IMR-90 (cell line): Measurements from ENCODE around the gene IL4. TPM values are rescaled to one million over a fixed set of nuclear protein-coding genes. Genes with fewer than 3 reads are reported as not detected.

Experiments used
- ATAC-seq: fragments of 200-7000 bp; cut with Tn5 transposase; 2 replicates; pipeline ENCODE4 v1.9.1; 2020; ENCODE audit warnings: low read depth, mild to moderate bottlenecking, moderate library complexity
- BruUV-seq: library from RNA; stranded (reverse); fragments of 400-500 nt; replicated peaks from 2 replicates; lab custom pipeline; 2021; lab: Mats Ljungman, UMichigan
- CTCF ChIA-PET: fragments of 300-600 bp; formaldehyde crosslinking; extraction: SDS; loops from one replicate; lab custom pipeline; 2021; ENCODE audit warnings: antibody characterized with exemption; lab: Yijun Ruan, JAX
- POLR2A ChIA-PET: fragments of 300-600 bp; sonication (Branson Sonifier 250); formaldehyde crosslinking; loops from one replicate; lab custom pipeline; 2022; ENCODE audit warnings: antibody characterized with exemption; ENCODE audit not compliant: unreplicated experiment; lab: Charles Lee
- DNase-seq: peaks from one replicate; pipeline ENCODE4 v3.0.0; 2013
- H2AFZ ChIP-seq: replicated peaks from 2 replicates; pipeline ENCODE3; 2013; ENCODE audit warnings: low read length, mild to moderate bottlenecking; ENCODE audit not compliant: poor library complexity
- H2AK5ac ChIP-seq: 2 replicates; pipeline ENCODE4 v1.6.1; 2013; ENCODE audit warnings: low read depth, low read length, inconsistent platforms
- H2AK9ac ChIP-seq: replicated peaks from 2 replicates; pipeline ENCODE3; 2013; ENCODE audit warnings: mild to moderate bottlenecking, low read depth, low read length, moderate library complexity; ENCODE audit not compliant: poor library complexity
- H2BK120ac ChIP-seq: 2 replicates; pipeline ENCODE4 v1.6.1; 2013; ENCODE audit warnings: low read depth, low read length, inconsistent platforms
- H2BK15ac ChIP-seq: 3 replicates; pipeline ENCODE4 v1.6.1; 2013; ENCODE audit warnings: low read depth, low read length, inconsistent platforms
- H2BK20ac ChIP-seq: 2 replicates; pipeline ENCODE4 v1.6.1; 2013; ENCODE audit warnings: low read depth, mild to moderate bottlenecking, inconsistent platforms, low read length, moderate library complexity
- H2BK5ac ChIP-seq: 2 replicates; pipeline ENCODE4 v1.6.1; 2013; ENCODE audit warnings: mild to moderate bottlenecking, low read depth, low read length, inconsistent platforms; ENCODE audit not compliant: poor library complexity, severe bottlenecking
- H3K14ac ChIP-seq: replicated peaks from 2 replicates; pipeline ENCODE4 v1.6.1; 2013; ENCODE audit warnings: low read depth, low read length, inconsistent platforms
- H3K18ac ChIP-seq: 2 replicates; pipeline ENCODE4 v1.6.1; 2013; ENCODE audit warnings: low read depth, low read length, control low read depth
- H3K23ac ChIP-seq: 2 replicates; pipeline ENCODE4 v1.6.1; 2013; ENCODE audit warnings: low read depth, low read length, inconsistent platforms
- H3K27ac ChIP-seq: 2 replicates; pipeline ENCODE4 v1.5.1; 2013; ENCODE audit warnings: mild to moderate bottlenecking, control low read depth, low read length; ENCODE audit not compliant: insufficient read depth
- H3K27me3 ChIP-seq: 2 replicates; pipeline ENCODE4 v1.6.1; 2013; ENCODE audit warnings: low read length; ENCODE audit not compliant: control insufficient read depth, insufficient read depth
- H3K36me3 ChIP-seq: 2 replicates; pipeline ENCODE4 v1.6.1; 2013; ENCODE audit warnings: low read length, mixed read lengths; ENCODE audit not compliant: control insufficient read depth, insufficient read depth
- H3K4ac ChIP-seq: 2 replicates; pipeline ENCODE4 v1.6.1; 2013; ENCODE audit warnings: low read depth, low read length, inconsistent platforms
- H3K4me1 ChIP-seq: 2 replicates; pipeline ENCODE4 v1.6.1; 2013; ENCODE audit warnings: low read length, mixed read lengths; ENCODE audit not compliant: control insufficient read depth, insufficient read depth
- H3K4me2 ChIP-seq: 2 replicates; pipeline ENCODE4 v1.6.1; 2013; ENCODE audit warnings: low read depth, mild to moderate bottlenecking, control low read depth, low read length, moderate library complexity
- H3K4me3 ChIP-seq: 2 replicates; pipeline ENCODE4 v1.5.1; 2013; ENCODE audit warnings: low read depth, mild to moderate bottlenecking, control low read depth, low read length, moderate library complexity; ENCODE audit not compliant: insufficient read depth
- H3K56ac ChIP-seq: 2 replicates; pipeline ENCODE4 v1.6.1; 2013; ENCODE audit warnings: low read length, inconsistent platforms; ENCODE audit not compliant: insufficient read depth; ENCODE audit errors: extremely low read depth
- H3K79me1 ChIP-seq, 2 experiments: 2 replicates each; pipeline ENCODE4 v1.6.1; 2013; ENCODE audit warnings: low read length in 2 of 2, inconsistent platforms in 1 of 2, low read depth in 1 of 2
- H3K9ac ChIP-seq: 2 replicates; pipeline ENCODE4 v1.6.1; 2013; ENCODE audit warnings: low read depth, low read length, control low read depth
- H3K9me1 ChIP-seq: 2 replicates; pipeline ENCODE4 v1.6.1; 2013; ENCODE audit warnings: low read length, inconsistent platforms; ENCODE audit not compliant: insufficient read depth
- H3K9me3 ChIP-seq: 2 replicates; pipeline ENCODE4 v1.6.1; 2013; ENCODE audit warnings: low read length; ENCODE audit not compliant: control insufficient read depth, insufficient read depth
- H4K20me1 ChIP-seq: 2 replicates; pipeline ENCODE4 v1.6.1; 2013; ENCODE audit warnings: low read length, inconsistent platforms; ENCODE audit not compliant: insufficient read depth
- H4K5ac ChIP-seq: 2 replicates; pipeline ENCODE4 v1.6.1; 2013; ENCODE audit warnings: mild to moderate bottlenecking, low read depth, low read length, control low read depth
- H4K8ac ChIP-seq, 2 experiments: 2 replicates each; pipeline ENCODE4 v1.6.1; 2013; ENCODE audit warnings: low read depth in 2 of 2, low read length in 2 of 2, control low read depth in 1 of 2, inconsistent platforms in 1 of 2
- H4K91ac ChIP-seq: 2 replicates; pipeline ENCODE4 v1.6.1; 2013; ENCODE audit warnings: low read depth, low read length, inconsistent platforms; ENCODE audit not compliant: insufficient read depth
- CEBPB ChIP-seq: IDR thresholded peaks from 2 replicates; pipeline ENCODE4 v1.6.1; 2012; ENCODE audit warnings: low read depth, low read length, improper control_type of control experiment
- CHD1 ChIP-seq: IDR thresholded peaks from 2 replicates; pipeline ENCODE4 v1.6.1; 2012; ENCODE audit warnings: low read depth, low read length, improper control_type of control experiment
- FOS ChIP-seq: fragments of 150-350 bp; IDR thresholded peaks from 2 replicates; pipeline ENCODE4 v1.6.1; 2016; ENCODE audit warnings: low read depth, low read length
- MAZ ChIP-seq: IDR thresholded peaks from 2 replicates; pipeline ENCODE4 v1.6.1; 2012; ENCODE audit warnings: low read depth, mild to moderate bottlenecking, low read length, improper control_type of control experiment, moderate library complexity, borderline replicate concordance
- NFE2L2 ChIP-seq: fragments of 150-350 bp; IDR thresholded peaks from 2 replicates; pipeline ENCODE4 v1.6.1; 2016; ENCODE audit warnings: low read depth, mild to moderate bottlenecking, low read length
- POLR2A ChIP-seq: IDR thresholded peaks from 2 replicates; pipeline ENCODE4 v1.6.1; 2012; ENCODE audit warnings: mild to moderate bottlenecking, low read depth, low read length
- RAD21 ChIP-seq: IDR thresholded peaks from 2 replicates; pipeline ENCODE4 v1.6.1; 2012; ENCODE audit warnings: low read length, improper control_type of control experiment
- RFX5 ChIP-seq: IDR thresholded peaks from 2 replicates; pipeline ENCODE4 v1.8.0; 2012; ENCODE audit warnings: low read depth, mild to moderate bottlenecking, low read length, moderate library complexity
- SMC3 ChIP-seq: fragments of 150-350 bp; IDR thresholded peaks from 2 replicates; pipeline ENCODE4 v1.6.1; 2016; ENCODE audit warnings: low read depth, mild to moderate bottlenecking, antibody characterized with exemption, low read length, moderate library complexity
- WGBS, 2 experiments: methylation state at CpG; one replicate each; pipeline versions ENCODE4 v1.1.5 to v1.1.7; 2013; ENCODE audit warnings: missing lambda C conversion rate in 2 of 2; ENCODE audit not compliant: insufficient read length in 1 of 2; ENCODE audit errors: extremely low coverage in 2 of 2; 5-methylcytosine and 5-hydroxymethylcytosine counted together
- dilution Hi-C: fragments of 300-500 bp; cut with HindIII; formaldehyde crosslinking; loops from one replicate; pipeline ENCODE4 v1.14.3; 2018; ENCODE audit warnings: low sequenced_read_pairs; ENCODE audit not compliant: unreplicated experiment
- in situ Hi-C: fragments of 300-500 bp; cut with MboI; formaldehyde crosslinking; loops from 3 replicates; pipeline ENCODE4 v1.14.3; 2019; ENCODE audit warnings: low sequenced_read_pairs, inconsistent platforms, mixed read lengths
- intact Hi-C: fragments of 100-400 bp; cut with micrococcal nuclease; formaldehyde crosslinking; loops from 2 replicates; pipeline ENCODE4 v1.10.0; 2022
- polyA plus RNA-seq, 3 experiments: library from polyadenylated mRNA; depleted of rRNA; stranded (reverse); fragments of >200 nt; gene quantifications; 2 replicates each; pipeline ENCODE4 v1.2.3, GENCODE V29; 2012; ENCODE audit warnings: low replicate concordance in 1 of 3
- total RNA-seq: library from RNA; depleted of rRNA; stranded (reverse); fragments of >200 nt; gene quantifications from 2 replicates; pipeline ENCODE4 v1.2.3, GENCODE V29; 2012
- TF ChIP-seq, protein P1 (sequence below): conservative IDR thresholded peaks from 2 replicates; pipeline ENCODE4 v1.5.1; 2012; ENCODE audit warnings: mild to moderate bottlenecking, low read depth, low read length, improper control_type of control experiment
- TF ChIP-seq, protein P2 (sequence below): fragments of 150-350 bp; IDR thresholded peaks from 2 replicates; pipeline ENCODE4 v1.6.1; 2016; ENCODE audit warnings: low read depth, mild to moderate bottlenecking, low read length, moderate library complexity, borderline replicate concordance

Gene IL4
- total and polyA plus RNA-seq, 2 of the 4 experiments (the other 2 are of a cell fraction): not detected

DNA sequence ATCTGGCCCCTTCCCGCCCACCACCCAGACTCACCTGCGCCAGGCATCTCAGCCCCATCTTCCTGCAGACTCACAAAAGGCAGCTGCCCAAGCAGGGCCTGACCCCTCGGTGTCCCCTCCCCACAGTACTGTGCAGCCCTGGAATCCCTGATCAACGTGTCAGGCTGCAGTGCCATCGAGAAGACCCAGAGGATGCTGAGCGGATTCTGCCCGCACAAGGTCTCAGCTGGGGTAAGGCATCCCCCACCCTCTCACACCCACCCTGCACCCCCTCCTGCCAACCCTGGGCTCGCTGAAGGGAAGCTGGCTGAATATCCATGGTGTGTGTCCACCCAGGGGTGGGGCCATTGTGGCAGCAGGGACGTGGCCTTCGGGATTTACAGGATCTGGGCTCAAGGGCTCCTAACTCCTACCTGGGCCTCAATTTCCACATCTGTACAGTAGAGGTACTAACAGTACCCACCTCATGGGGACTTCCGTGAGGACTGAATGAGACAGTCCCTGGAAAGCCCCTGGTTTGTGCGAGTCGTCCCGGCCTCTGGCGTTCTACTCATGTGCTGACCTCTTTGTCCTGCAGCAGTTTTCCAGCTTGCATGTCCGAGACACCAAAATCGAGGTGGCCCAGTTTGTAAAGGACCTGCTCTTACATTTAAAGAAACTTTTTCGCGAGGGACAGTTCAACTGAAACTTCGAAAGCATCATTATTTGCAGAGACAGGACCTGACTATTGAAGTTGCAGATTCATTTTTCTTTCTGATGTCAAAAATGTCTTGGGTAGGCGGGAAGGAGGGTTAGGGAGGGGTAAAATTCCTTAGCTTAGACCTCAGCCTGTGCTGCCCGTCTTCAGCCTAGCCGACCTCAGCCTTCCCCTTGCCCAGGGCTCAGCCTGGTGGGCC, 13.9 kb upstream of the IL4 start:
- Histone ChIP-seq H2BK20ac (no peak overlapping the region), H3K9me3 (no peaks in the 10 kb centered on the region), H3K9me1 (peaks cover 3% of the 10 kb centered on the region; the same call in 1 of the 2 replicates), H3K27ac (no peak overlapping the region), H3K36me3 (no peaks in the 10 kb centered on the region), H3K79me1 (no peaks in the 10 kb centered on the region), H2BK15ac (no peak overlapping the region), H3K27me3 (peaks cover 6% of the 10 kb centered on the region; the same call in 1 of the 2 replicates), H4K8ac (no peak overlapping the region), H3K23ac (no peak overlapping the region), H3K4ac (no peak overlapping the region), H4K5ac (no peak overlapping the region), H2AFZ (no peak overlapping the region), H4K91ac (no peak overlapping the region), H2AK9ac (no peak overlapping the region), H3K4me1 (peaks cover 3% of the 10 kb centered on the region; the same call in 1 of the 2 replicates), H3K4me2 (no peak overlapping the region), H3K56ac (no peak overlapping the region), H3K4me3 (no peak overlapping the region), H4K20me1 (no peaks in the 10 kb centered on the region), H3K18ac (no peak overlapping the region), H3K14ac (no peak overlapping the region), H2AK5ac (no peak overlapping the region), H2BK120ac (no peak overlapping the region), H3K9ac (no peak overlapping the region), H2BK5ac (no peak overlapping the region)
- intact Hi-C loops: loop anchor here (5.0 kb wide), 1 partner anchor 162 kb away; no protein-coding TSS in a partner anchor
- ATAC-seq: no peak
- BruUV-seq: no TSS peak
- ChIA-PET CTCF (no interaction called here), POLR2A (no interaction called here)
- dilution Hi-C loops: no loop called here
- in situ Hi-C loops: no loop called here
- 93% methylated on average over 14 of the region's 23 CpGs; no CpG with 5 or more reads in 1 of the 2 experiments for WGBS, 2 experiments
- TF ChIP-seq RFX5 (no peak), RAD21 (no peak), CHD1 (no peak), POLR2A (no peak), CEBPB (no peak), FOS (no peak), NFE2L2 (no peak), SMC3 (no peak), MAZ (no peak)
- TF ChIP-seq, protein P1, sequence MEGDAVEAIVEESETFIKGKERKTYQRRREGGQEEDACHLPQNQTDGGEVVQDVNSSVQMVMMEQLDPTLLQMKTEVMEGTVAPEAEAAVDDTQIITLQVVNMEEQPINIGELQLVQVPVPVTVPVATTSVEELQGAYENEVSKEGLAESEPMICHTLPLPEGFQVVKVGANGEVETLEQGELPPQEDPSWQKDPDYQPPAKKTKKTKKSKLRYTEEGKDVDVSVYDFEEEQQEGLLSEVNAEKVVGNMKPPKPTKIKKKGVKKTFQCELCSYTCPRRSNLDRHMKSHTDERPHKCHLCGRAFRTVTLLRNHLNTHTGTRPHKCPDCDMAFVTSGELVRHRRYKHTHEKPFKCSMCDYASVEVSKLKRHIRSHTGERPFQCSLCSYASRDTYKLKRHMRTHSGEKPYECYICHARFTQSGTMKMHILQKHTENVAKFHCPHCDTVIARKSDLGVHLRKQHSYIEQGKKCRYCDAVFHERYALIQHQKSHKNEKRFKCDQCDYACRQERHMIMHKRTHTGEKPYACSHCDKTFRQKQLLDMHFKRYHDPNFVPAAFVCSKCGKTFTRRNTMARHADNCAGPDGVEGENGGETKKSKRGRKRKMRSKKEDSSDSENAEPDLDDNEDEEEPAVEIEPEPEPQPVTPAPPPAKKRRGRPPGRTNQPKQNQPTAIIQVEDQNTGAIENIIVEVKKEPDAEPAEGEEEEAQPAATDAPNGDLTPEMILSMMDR: no peak
- TF ChIP-seq, protein P2, sequence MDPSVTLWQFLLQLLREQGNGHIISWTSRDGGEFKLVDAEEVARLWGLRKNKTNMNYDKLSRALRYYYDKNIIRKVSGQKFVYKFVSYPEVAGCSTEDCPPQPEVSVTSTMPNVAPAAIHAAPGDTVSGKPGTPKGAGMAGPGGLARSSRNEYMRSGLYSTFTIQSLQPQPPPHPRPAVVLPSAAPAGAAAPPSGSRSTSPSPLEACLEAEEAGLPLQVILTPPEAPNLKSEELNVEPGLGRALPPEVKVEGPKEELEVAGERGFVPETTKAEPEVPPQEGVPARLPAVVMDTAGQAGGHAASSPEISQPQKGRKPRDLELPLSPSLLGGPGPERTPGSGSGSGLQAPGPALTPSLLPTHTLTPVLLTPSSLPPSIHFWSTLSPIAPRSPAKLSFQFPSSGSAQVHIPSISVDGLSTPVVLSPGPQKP: no peak
- no peak for DNase-seq
